ENCODE results near the gene COL15A1. TPM values are rescaled to one million over a fixed set of nuclear protein-coding genes. Genes with fewer than 3 reads are reported as not detected.
A peak's percentile ranks its signal among the peaks of the same experiment; 100 is the strongest.

The COL15A1 gene
- total RNA-seq, 2 donors from 2014 or later, result 6.0 to 16.0 TPM

GRCh38 chr9:98986866-98987651, 43.4 kb downstream of the COL15A1 start:
- DNase-seq, result no peak
- H3K4me1 ChIP-seq, result no peaks in the 10 kb centered on the region
- no peak overlapping the region for H3K4me3 ChIP-seq

DNA sequence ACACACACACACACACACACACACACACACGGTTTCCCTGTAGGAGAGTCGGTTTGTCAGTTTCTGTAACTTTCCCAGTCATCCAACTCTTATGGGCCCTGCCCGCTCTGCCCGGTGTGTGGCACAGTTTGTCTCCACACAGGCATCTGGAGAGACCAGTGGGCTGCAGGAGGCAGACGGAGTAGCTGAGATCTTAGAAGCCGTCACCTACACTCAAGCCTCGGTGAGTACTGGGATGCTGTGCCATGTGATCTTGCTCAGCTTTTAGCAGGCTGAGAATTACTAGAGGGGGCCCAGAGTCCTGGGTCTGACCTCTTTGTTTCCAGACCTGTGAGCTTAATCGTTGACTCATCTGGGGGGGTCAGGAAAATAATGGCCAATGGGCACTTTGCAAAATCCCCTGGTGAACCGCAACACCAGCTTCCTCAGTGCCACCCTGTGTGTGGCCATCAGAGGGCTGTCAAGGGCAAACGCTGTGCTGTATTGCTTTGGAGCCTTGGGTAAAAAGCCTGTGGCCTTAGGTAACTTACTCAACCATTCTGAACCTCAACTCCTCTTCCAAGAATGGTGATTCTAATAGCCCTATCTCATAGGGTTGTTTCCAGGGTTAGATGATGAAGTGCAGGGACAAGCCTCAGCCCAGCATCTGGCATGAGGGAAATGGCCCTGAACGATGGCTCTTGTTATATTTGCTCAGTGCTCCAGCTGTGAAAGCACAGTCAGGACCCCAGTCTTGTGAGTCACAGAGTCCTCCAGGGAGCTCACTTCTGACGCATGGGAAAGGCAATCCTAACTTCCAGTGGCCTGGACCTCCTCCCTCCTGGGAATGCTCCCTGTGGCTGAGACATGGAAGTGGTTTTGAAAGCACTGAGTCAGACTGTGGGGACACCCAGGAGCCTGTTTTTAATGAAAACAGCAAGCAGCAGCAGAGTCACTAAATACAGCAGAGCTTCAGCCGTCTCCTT, 45.6 kb downstream of the COL15A1 start:
- DNase-seq, result no peak
- H3K9ac ChIP-seq (ENCODE audit: low read depth in 2 of 2, low read length in 2 of 2), result no peak overlapping the region

More at GRCh38 chr9:98986866-98987651, 43.4 kb downstream of the COL15A1 start:
- Histone ChIP-seq H3K9me3 (no peaks in the 10 kb centered on the region), H3K27me3 (no peaks in the 10 kb centered on the region), H3K9ac (ENCODE audit: low read depth in 2 of 2, low read length in 2 of 2) (no peak overlapping the region), H3K36me3 (no peaks in the 10 kb centered on the region), H3K27ac (no peak overlapping the region)
- intact Hi-C loops (cut with DNase I), result no loop called here
- TF ChIP-seq, protein P1, sequence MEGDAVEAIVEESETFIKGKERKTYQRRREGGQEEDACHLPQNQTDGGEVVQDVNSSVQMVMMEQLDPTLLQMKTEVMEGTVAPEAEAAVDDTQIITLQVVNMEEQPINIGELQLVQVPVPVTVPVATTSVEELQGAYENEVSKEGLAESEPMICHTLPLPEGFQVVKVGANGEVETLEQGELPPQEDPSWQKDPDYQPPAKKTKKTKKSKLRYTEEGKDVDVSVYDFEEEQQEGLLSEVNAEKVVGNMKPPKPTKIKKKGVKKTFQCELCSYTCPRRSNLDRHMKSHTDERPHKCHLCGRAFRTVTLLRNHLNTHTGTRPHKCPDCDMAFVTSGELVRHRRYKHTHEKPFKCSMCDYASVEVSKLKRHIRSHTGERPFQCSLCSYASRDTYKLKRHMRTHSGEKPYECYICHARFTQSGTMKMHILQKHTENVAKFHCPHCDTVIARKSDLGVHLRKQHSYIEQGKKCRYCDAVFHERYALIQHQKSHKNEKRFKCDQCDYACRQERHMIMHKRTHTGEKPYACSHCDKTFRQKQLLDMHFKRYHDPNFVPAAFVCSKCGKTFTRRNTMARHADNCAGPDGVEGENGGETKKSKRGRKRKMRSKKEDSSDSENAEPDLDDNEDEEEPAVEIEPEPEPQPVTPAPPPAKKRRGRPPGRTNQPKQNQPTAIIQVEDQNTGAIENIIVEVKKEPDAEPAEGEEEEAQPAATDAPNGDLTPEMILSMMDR (IDR thresholded peaks at IDR 0.05), result no peak

GRCh38 chr9:98990181-98990870, 46.6 kb downstream of the COL15A1 start:
- no peaks in the 10 kb centered on the region for H3K27me3 ChIP-seq
- no peak overlapping the region for H3K4me3 ChIP-seq
- intact Hi-C loops (cut with DNase I), result no loop called here
- TF ChIP-seq, protein P1 (IDR thresholded peaks at IDR 0.05), result no peak
- no peak overlapping the region for H3K9ac ChIP-seq (ENCODE audit: low read depth in 2 of 2, low read length in 2 of 2)
- no peaks in the 10 kb centered on the region for H3K36me3 ChIP-seq
- H3K9me3 ChIP-seq, result no peaks in the 10 kb centered on the region
- peak overlapping the region; percentile 53 for H3K27ac ChIP-seq
- no peaks in the 10 kb centered on the region for H3K4me1 ChIP-seq
- no peak for DNase-seq

More for the DNA sequence above, 45.6 kb downstream of the COL15A1 start:
- Histone ChIP-seq H3K4me1 (no peaks in the 10 kb centered on the region), H3K27me3 (no peaks in the 10 kb centered on the region), H3K4me3 (no peak overlapping the region), H3K9me3 (no peaks in the 10 kb centered on the region), H3K27ac (peak overlapping the region; percentile 53), H3K36me3 (no peaks in the 10 kb centered on the region)
- TF ChIP-seq, protein P1 (IDR thresholded peaks at IDR 0.05), result no peak
- intact Hi-C loops (cut with DNase I), result no loop called here

GRCh38 chr9:98992107-98992884, 48.6 kb downstream of the COL15A1 start:
- Histone ChIP-seq H3K27me3 (no peaks in the 10 kb centered on the region), H3K4me3 (no peak overlapping the region), H3K4me1 (no peaks in the 10 kb centered on the region), H3K9ac (ENCODE audit: low read depth in 2 of 2, low read length in 2 of 2) (no peak overlapping the region), H3K9me3 (no peaks in the 10 kb centered on the region), H3K36me3 (no peaks in the 10 kb centered on the region), H3K27ac (no peak overlapping the region)
- TF ChIP-seq, protein P1 (IDR thresholded peaks at IDR 0.05), result no peak
- DNase-seq, result no peak
- intact Hi-C loops (cut with DNase I), result no loop called here

Data from colonic mucosa (tissue), 4 donors.